NCI-H2227 (cell line): Measurements from ENCODE around the gene C2orf81.

Source experiments
- DNase-seq: peaks from one replicate; lab custom pipeline; 2025; ENCODE audit not compliant: unreplicated experiment; lab: John Stamatoyannopoulos, UW

The C2orf81 gene

DNA sequence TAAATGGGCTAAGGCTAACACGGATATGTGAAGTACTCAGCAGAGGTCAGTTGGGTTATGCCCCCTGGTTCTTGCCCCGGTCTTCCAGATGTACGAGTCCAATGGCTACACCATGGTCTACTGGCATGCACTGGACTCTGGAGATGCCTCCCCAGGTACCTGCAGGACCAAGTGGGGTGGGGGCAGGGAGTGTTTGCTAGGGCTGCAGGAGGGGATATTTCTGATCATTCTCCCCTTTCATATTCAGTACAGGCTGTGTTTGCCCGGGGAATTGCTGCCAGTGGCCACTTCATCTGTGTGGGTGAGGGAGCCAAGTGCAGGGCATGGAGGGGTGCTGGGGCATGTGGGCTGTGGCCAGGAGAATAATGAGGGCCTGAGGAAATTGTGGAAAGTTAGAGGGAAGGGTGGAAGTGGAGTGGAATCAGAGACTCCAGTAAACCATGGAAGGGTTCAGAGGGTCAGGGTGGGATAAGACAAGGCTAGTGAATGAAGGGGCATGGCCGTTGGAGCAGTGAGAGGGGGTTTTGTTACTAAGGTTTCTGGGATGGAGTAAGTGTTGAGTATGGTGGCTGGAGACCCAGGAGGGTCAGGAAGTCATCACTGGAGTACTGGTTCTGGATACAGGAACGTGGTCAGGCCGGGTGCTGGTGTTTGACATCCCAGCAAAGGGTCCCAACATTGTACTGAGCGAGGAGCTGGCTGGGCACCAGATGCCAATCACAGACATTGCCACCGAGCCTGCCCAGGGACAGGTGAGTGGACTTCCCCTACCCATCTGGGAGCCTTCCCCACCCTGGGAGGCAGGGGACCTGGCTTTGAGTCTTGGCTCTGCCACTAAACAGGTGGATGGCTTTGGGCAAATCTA lies 2.0 kb upstream of the C2orf81 start:
- no peak for DNase-seq

DNA sequence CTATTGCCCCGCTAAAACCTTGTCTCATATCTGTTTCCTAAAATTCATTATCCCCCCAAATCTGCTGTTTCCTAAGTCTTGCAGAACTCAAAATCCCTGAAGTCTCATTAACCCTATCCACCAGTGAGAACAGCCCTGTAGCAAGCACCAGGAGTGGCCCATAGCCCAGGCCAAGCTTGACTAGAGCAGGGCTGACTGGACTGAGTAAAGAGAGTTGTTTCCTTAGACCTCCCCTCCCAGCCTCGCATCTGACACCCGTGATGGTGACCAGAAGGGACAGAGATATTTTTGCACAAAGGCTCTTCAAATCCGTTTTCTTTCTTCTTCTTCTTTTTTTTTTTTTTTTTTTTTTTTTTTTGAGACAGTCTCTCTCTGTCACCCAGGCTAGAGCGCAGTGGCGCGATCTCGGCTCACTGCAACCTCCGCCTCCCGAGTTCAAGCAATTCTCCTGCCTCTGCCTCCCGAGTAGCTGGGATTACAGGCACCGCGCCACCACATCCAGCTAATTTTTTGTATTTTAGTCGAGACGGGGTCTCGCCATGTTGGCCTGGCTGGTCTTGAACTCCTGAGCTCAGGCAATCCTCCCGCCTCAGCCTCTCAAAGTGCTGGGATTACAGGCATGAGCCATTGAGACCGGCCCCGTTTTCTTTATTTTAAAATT lies 846 bp downstream of the C2orf81 start:
- peak; percentile 46 for DNase-seq

DNA sequence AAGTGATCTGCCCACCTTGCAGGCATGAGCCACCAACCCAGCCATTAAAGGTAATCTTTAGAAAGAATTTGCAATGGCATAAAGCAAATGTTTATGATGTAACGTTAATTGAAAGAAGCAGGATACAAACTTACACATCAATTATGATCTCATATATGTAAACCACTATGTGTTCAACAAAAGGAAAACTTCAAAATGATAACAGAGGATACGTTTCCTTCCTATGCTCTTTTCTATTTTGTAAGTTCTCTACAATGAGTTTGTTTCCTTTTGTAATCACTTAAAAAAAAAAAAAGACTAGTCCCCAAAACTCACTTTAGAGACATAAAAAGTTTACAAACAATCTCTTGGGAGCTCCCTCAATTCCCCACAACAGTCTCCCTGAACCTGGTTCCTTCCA lies 1.4 kb downstream of the C2orf81 start:
- no peak for DNase-seq

DNA sequence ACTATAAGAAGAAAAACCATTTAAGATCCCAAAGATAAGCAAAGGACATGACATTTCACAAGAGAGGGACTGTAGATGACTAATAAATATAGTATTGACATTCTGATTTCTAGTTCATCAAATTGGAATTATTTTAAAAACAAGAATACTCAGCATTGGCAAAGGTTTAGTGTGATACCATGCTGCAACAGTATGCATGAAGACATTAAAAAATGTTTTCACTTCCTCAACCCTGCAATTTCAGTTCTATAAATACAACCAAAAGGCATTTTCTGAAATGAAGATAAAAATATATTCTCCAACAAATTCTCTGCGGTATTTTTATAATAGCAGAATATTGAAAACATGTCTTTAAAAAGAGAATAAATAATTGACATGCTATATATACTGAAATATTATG lies 2.1 kb downstream of the C2orf81 start:
- no peak for DNase-seq

DNA sequence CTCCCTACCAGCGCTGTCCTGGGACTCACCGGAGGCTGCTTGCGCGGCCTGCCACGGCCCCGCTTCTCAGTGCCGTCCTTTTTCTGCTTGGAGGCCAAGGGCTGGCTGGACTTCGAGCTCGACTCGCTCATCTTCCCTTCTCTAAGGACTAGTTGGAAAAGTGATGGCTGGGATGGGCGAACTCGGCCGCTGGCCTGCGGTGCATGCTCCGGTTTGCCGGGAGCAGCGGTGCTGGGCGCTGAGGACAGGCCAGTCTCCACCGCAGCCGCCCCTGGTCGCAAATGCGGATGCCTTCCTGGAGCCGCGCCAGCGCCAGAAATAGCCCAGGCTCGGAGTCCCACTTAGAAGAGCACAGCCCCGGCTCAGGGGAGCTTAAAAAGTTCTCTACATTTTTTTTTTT lies 3.1 kb downstream of the C2orf81 start:
- no peak for DNase-seq

DNA sequence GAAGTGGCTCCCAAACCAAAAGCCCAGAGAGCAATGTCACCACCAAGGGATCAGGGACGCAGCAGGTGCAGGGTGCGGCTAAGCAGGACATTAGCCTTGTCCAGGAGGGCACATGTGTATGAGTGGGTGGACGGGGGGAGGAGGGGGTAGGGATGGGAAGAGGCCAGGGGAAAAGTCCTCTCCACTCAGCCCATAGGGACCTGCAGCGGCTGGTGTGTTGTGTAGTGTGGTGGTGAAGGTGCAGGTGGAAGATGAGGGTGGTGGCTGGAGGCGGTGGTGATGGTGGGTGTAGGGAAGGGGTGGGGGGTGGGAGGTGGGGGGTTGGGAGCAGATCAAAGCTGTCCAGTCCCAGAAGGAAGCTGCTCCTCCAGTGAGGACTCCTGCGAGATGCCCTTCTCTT lies 3.7 kb downstream of the C2orf81 start:
- DNase-seq: no peak

DNA sequence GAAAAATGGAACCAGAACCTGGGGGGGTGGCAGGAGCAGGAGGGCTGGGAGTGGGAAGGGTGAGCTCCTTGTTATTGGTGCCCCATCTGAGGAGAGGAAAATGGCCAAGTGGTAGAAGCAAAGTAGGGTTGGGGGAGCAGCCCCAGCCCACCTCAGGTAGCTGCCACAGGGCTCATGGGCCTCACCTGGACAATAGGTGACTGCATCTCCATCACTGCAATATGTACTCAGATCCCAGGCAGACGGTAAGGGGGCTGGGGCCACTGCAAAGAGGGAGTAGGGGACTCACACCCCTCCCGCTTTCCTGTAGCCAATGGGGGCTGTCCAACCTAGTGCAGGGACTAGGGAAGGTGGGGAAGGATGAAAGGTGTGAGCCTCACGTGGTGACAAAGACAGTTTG lies 4.2 kb downstream of the C2orf81 start:
- no peak for DNase-seq

DNA sequence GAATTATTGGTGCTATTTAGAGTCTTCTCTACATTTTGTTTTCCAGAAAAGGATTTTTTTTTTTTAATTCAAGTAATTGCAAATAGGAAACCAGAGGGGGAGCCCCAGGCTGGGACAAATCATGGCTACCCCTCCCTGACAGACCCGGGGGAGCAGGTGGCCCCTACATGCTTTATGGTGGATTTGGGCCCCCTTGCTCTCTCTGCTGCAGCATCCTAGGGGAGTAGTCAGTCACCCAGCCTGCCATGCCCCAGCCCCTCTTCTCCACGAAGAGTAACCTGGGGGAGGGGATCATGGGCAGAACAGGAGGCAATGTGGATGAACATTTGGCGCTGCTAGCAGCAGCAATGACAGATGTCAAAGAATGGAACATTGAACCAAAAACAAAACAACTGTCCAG lies 4.6 kb downstream of the C2orf81 start:
- no peak for DNase-seq

DNA sequence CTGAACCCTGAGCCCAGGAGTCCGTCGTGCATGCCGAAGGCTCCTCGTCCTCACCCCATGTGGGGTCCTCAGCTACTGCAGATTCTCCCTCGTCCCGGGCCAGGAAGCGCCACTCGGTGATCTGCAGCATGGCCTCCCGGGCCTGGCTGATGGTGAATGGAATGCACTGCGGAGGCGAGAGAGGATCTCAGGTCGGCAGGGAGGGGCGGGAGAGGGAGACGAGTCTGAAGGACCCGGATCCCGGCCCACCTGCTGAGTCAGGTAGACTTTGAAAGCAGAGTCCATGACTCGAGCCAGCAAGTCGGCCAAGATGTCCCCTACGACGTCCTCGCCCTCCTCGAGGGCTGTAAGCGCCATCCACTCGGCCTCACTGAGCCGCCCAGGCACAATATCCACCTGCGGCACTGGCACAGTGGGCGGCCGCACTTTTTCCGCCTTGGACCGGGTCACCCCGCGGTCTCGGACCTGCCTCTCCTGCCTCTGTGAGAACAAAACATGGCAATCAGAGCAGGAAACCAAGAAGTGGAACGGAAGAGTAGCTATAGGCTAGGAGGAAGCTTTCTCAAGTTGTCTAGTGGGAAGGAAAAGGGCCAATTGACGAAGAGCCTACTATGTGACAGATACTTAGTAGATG lies 5.5 kb downstream of the C2orf81 start:
- no peak for DNase-seq

DNA sequence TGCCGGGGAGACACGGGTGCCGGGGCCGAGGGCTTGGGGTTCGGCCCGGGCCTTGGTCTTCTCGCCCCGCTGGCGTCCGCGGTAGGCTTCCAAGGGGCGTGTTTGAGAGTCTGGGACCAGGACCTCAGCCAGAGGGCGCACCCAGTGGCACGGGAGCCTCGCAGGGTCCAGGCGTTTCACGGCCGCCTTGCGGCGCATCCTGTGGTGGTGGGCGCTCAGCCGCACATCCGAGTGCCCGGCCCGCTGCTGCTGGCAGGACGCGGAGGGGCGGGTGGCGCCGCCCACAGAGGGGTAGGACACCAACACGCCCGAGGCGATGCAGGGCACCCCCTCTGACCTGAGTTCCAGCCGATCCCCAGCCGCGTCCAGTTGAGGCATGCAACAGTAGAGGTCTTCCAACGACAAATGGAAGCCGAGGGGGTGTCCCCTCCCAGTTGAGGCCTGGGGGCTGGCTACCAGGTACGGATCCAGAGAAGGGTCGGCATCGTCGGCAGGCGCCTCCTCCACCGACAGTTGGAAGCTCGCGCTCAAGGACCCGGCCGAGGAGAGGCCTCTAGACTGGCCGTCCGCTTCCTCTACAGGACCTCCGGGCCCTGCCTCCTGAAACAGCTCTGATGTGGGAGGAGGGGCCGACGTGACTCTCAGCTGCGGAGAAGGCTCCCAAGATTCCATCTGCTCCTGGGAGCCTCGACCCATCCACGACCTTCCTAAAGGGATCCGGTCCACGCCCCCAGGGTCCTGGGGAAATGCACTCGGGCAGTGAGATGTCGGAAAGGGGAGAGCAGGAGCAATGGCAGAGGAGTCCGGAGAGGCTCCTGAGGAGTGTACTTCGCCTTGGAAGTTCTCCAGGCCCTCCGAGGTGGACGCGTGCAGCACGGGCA lies 6.3 kb downstream of the C2orf81 start:
- DNase-seq: no peak

DNA sequence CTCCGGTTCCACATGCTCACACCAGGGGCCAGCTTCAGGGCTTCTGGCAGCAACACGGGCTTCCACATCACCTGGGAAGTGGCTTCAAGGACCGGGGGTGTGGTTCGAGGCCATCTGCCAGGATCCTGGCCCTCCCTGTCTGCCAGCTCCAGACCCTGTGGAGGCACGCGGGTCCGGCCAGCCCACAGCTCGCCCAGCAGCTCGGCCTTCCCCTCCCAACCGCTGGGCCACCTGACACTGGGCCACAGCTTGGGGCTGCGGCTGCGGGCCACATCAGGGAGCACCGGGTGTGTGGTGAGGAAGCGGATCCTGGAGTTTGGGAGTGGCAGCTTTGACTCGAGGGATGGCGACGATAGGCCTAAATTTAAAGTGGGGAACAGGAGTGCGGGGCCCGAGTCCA lies 7.0 kb downstream of the C2orf81 start:
- no peak for DNase-seq

DNA sequence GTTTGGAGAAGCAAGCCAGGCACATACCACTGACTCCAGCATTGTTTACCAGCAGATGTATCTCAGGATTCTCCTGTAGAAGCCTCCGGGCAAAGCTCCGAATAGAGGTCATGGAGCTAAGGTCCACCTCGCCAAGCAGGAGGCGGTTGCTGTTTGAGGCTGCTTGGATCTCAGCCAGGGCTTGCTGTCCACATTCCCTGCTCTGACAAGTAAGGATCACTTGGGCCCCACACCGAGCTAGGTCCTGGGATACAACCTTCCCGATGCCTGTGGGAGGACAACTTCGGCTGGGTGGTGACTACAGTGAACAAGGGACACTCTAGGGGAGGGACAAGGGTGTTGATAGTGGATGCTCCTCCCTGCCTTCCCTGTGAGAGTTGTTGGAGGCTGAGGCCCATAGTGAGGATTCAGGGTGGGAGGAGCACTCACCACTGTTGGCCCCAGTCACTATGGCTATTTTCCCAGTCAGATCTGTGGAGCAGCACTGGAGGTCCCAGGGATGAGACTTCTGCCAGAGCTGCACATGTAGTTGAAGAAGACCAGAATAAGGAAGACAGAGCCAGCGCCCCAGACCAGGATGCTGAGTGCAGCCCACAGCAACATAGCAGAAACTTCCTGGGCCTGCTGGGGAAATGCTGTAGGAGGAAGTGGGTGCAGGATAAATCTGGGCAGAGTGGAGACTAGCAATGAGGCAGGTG lies 8.3 kb downstream of the C2orf81 start:
- DNase-seq: no peak

DNA sequence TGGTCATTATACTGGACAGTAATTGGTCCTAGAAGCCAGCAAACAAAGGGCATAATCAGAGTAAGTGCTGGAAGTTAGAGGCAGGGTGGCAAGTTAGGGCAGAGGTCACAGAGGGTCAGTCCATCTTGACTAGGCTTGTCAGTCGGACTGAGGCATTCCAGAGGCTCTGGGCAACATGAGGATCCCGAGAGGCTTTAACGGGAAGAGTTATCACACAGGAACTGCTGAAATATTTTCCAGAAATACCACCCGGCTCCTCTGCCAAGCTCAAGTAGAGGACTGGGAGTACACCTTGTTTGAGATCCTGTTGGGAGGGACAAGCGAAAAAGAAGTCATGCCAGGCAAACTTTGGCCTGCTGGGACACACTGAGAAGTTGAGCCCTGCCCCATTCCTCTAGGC lies 13.7 kb downstream of the C2orf81 start:
- DNase-seq: no peak

DNA sequence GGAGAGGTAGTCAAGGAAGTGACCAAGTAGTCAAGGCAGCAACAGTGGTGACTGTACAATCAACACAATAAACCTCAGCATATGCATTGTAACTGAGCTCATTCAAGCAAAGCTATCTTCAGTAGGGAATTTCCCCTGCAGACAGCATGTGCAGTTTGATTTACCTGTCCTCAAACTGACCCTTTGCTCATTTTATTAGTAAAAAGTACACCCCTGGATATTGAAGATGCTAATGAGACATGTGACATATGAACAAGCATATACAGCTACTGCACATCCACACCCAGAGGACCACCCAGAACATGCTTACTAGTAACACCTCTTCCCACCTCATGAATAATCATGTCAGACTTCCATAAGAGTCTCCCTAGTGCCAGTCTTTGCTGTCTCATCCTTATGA lies 15.4 kb downstream of the C2orf81 start:
- DNase-seq: no peak

DNA sequence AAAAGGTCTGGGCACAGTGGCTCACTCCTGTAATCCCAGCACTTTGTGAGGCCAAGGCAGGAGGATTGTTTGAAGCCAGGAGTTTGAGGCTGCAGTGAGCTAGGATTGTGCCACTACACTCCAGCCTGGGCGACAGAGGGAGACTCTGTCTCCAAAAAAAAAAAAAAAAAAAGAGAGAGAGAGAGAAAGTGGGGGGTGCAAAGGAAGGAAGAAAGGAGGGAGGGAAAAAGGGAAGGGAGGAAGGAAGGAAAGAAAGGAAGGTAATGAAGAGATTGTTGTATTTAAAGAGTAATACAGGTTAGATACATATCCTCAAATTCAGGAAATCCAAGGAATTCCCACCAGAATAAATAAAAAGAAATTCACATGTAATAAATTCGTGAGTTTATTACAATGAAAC lies 19.5 kb downstream of the C2orf81 start:
- DNase-seq: no peak

DNA sequence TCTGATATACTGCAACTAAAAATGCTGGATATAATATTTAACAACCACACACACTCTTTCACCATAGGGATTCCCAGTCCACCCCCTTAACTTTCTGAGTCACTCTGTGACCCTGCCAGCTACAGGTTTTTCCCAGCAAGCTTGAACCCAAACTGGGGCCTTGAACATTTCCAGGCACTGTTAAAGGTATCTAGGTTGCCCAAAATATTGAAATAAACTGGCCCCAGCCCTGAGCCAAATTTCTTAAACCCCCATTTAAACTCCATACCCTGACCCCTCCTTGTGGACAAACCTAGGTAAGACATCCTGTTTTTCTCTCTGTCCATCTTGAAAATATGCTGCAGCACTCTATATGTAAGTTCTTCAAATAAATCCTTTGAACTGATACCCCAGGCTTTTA lies 21.6 kb downstream of the C2orf81 start:
- DNase-seq: no peak

DNA sequence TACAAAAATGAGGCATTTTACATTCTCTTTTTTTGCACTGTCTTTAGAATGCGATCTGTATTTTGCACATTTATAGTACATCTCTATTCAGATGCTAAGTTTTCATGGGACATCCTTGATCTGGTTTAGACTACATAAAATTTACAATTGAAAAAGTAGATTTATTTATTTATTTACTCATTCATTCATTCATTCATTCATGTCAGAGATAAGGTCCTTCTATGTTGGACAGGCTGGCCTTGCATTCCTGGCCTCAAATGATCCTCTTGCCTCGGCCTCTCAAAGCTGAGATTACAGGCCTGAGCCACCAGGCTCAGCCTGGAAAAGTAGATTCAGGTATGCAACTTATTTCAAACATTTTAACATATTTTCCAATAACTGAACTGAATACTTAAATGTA lies 25.3 kb downstream of the C2orf81 start:
- no peak for DNase-seq

DNA sequence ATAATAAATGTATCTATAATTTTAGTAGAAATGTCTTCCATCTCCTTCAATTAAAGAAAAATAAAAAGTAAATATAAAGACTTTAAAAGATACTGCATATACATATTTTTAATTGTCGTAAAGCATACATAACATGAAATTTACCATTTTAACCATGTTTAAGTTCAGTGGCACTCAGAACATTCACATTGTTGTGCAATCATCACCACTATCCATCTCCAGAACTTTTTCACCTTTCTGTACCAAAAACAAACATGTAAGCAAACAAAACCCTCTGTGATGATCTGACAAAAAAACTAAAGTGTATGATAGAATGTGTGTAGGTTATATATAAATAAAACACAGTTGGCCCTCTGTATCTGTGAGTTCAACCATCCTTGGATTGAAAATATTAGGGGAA lies 27.9 kb downstream of the C2orf81 start:
- no peak for DNase-seq

DNA sequence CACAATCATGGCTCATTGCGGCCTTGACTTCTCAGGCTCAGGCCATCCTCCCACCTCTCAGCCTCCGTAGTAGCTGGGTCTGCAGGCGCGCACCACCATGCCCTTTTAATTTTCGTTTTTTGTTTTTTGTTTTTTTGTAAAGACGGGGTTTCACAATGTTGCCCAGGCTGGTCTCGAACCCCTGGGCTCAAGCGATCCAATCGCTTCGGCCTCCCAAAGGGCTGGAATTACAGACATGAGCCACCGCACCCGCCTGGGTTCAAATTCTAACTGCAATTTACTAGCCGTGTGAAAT lies 29.0 kb downstream of the C2orf81 start:
- no peak for DNase-seq

DNA sequence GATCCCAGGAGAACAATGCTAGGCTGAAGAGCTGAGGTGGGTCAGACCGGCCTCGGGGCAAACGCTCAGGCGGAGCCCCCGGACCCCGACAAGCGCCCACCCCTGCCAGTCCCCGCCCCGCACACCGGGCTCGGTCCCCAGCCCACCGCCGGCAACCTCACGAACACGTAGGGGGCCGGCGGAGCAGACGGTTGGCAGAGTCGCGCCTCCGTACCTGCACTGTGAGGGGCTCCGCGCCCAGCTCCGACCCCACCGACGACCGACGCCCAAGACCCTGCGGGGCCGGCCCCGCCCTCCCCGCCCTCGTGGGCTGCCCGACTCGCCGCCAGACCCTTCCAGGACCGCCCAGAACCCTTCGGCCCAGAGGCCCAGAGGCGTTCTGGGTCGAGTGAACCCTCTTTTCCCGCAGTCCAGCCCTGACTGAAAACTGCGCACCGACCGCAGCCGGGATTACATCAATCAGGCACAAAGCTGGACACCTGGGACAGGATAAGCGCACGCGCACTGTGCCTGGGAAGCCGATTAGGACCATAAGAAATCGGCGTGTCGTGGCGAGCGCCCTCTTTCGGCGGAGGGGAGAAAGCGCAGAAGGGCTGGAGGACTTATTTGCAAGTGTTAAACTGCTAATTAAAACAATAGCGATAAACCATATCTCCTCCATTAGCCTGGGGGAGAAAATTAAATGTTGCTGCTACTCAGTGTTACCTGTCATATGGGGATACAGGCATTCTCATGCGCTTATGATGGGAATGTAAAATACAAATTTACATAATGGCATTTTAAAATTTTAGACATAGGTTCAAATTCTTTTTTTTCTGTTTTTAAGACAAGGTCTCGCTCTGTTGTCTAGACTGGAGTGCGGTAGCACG lies 29.6 kb downstream of the C2orf81 start:
- peak; percentile 96 for DNase-seq
